ENCODE results near the gene RRP9. TPM values are rescaled to one million over a fixed set of nuclear protein-coding genes. Genes with fewer than 3 reads are reported as not detected.

The RRP9 gene
- total and polyA plus RNA-seq, 2 donors (not counting 1 experiment from before 2014, with no cell fraction given) = 16.7 to 21.9 TPM

DNA sequence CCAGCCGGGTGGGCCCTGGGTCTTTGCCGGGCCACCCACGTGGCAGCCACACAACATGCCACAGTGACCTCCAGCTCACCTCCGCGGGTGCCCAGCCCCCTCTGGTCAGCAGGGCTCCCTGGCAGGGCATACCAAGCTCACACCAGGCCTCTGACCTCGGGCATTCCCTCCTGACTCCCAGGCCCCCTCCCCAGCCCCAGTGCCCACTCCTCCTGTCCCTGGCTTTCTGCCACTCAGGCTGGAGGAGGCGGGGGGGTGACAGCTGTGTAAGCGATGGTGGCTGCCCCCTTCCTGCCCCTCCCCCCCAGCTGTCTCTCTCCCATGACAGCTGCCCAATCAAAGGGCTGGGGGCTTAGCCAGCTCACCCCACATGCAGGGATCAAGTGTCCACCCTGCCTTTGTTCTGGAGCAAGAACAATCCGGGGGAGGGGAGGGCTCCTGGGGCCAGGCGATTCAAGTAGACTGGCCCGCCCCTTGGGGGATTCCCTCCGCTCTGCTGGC lies 22.3 kb upstream of the RRP9 start:
- no peaks in the 10 kb centered on the region for H3K9me3 ChIP-seq (ENCODE audit: control extremely low read depth in 1 of 3, control insufficient read depth in 2 of 3, insufficient read depth in 1 of 3, low read length in 2 of 3)
- intact Hi-C loops (cut with micrococcal nuclease) = no loop called here
- H3K9me3 Mint-ChIP-seq (ENCODE audit: insufficient read depth) = no peaks in the 10 kb centered on the region
- 87% methylated on average over 10 of the region's 12 CpGs for WGBS (ENCODE audit: insufficient coverage)
- no peaks in the 10 kb centered on the region for H3K36me3 ChIP-seq (replicated peaks in 1 of 2; ENCODE audit: control extremely low read depth in 1 of 2, control insufficient read depth in 1 of 2, extremely low read depth in 1 of 2, insufficient read depth in 2 of 2, low read length in 1 of 2)
- POLR2A ChIA-PET = no interaction called here
- H3K9ac ChIP-seq (ENCODE audit: low read length) = no peak overlapping the region
- H3K27me3 ChIP-seq (replicated peaks in 1 of 4; ENCODE audit: control extremely low read depth in 1 of 4, control insufficient read depth in 3 of 4, insufficient read depth in 4 of 4, low read length in 3 of 4) = no peaks in the 10 kb centered on the region
- peaks cover 4% of the 10 kb centered on the region for H3K79me2 ChIP-seq (ENCODE audit: control insufficient read depth, insufficient read depth, low read length)
- no peaks in the 10 kb centered on the region for H4K20me1 ChIP-seq (ENCODE audit: control insufficient read depth, insufficient read depth, low read length, poor library complexity, severe bottlenecking)
- H3K27ac ChIP-seq (ENCODE audit: low read length in 2 of 2) = no peak overlapping the region
- H3K4me3 ChIP-seq (ENCODE audit: control extremely low read depth in 1 of 5, extremely low read depth in 1 of 5, insufficient read depth in 1 of 5, low read depth in 2 of 5, low read length in 4 of 5) = no peak overlapping the region
- H3K4me1 Mint-ChIP-seq = peaks cover 18% of the 10 kb centered on the region
- no peak overlapping the region for H3K4me2 ChIP-seq (replicated peaks; ENCODE audit: low read depth, low read length, poor library complexity, severe bottlenecking)
- H3K27ac Mint-ChIP-seq = no peak overlapping the region
- DNase-seq = no peak
- TF ChIP-seq, protein P1, sequence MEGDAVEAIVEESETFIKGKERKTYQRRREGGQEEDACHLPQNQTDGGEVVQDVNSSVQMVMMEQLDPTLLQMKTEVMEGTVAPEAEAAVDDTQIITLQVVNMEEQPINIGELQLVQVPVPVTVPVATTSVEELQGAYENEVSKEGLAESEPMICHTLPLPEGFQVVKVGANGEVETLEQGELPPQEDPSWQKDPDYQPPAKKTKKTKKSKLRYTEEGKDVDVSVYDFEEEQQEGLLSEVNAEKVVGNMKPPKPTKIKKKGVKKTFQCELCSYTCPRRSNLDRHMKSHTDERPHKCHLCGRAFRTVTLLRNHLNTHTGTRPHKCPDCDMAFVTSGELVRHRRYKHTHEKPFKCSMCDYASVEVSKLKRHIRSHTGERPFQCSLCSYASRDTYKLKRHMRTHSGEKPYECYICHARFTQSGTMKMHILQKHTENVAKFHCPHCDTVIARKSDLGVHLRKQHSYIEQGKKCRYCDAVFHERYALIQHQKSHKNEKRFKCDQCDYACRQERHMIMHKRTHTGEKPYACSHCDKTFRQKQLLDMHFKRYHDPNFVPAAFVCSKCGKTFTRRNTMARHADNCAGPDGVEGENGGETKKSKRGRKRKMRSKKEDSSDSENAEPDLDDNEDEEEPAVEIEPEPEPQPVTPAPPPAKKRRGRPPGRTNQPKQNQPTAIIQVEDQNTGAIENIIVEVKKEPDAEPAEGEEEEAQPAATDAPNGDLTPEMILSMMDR (IDR thresholded peaks at IDR 0.05) = no peak
- no peak for TF ChIP-seq EZH2 (IDR thresholded peaks at IDR 0.05; ENCODE audit: borderline replicate concordance, insufficient read depth, low read depth, low read length, poor library complexity, severe bottlenecking)
- no peak overlapping the region for H2AFZ ChIP-seq (ENCODE audit: insufficient read depth, low read depth, low read length, poor library complexity, severe bottlenecking)
- no peak overlapping the region for H3K4me3 Mint-ChIP-seq
- H3K27me3 Mint-ChIP-seq = no peaks in the 10 kb centered on the region
- no peak for ATAC-seq (ENCODE audit: low read depth)
- H3K4me1 ChIP-seq (ENCODE audit: control insufficient read depth in 2 of 2, insufficient read depth in 2 of 2, low read length in 2 of 2) = peaks cover 6 to 20% of the 10 kb centered on the region in 2 donors
- CTCF ChIA-PET = interaction anchor here (1.7 kb wide), 1 partner anchor 21 kb away, joined by 6 read pairs; the partner anchor contains the start of gene PARP3

DNA sequence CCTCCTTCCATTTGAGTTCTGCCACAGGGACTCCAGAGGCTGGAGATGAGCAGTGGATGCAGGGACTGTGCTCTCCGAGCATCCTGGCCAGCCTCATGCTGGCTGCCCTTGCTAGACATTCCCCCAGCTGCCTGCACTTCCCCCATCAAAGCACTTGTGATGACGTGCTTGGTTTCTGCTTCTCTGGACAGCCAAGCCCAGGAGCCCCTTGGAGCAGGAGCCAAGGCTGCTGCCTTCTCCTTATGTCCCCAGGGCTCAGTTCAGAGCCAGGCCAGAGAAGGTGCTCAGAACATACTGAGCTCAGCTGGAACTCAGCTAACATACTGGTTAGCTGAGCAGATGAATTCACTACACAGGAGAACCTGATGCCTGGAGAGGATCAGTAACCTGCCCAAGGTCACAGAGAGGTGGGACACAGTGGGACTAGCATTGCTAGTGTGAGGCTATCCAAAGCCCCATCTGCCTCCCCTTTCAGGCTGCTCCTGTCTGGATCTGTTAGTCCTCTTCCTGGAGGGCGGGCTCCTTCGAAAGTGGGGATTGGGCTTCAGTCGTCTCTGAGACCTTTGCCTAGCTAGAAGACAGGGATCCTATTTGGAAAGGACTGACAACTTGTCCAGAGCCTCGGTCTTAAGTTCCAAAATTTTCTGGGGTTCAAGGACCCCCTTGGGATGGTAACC lies 21.3 kb upstream of the RRP9 start:
- Histone ChIP-seq H3K27ac (ENCODE audit: low read length in 2 of 2) (no peak overlapping the region), H3K4me2 (replicated peaks; ENCODE audit: low read depth, low read length, poor library complexity, severe bottlenecking) (no peak overlapping the region), H3K9me3 (ENCODE audit: control extremely low read depth in 1 of 3, control insufficient read depth in 2 of 3, insufficient read depth in 1 of 3, low read length in 2 of 3) (no peaks in the 10 kb centered on the region), H3K4me3 (ENCODE audit: control extremely low read depth in 1 of 5, extremely low read depth in 1 of 5, insufficient read depth in 1 of 5, low read depth in 2 of 5, low read length in 4 of 5) (no peak overlapping the region), H3K4me1 (ENCODE audit: control insufficient read depth in 2 of 2, insufficient read depth in 2 of 2, low read length in 2 of 2) (peaks cover 6 to 13% of the 10 kb centered on the region in 2 donors), H3K79me2 (ENCODE audit: control insufficient read depth, insufficient read depth, low read length) (peaks cover 4% of the 10 kb centered on the region), H2AFZ (ENCODE audit: insufficient read depth, low read depth, low read length, poor library complexity, severe bottlenecking) (no peak overlapping the region), H4K20me1 (ENCODE audit: control insufficient read depth, insufficient read depth, low read length, poor library complexity, severe bottlenecking) (no peaks in the 10 kb centered on the region), H3K27me3 (replicated peaks in 1 of 4; ENCODE audit: control extremely low read depth in 1 of 4, control insufficient read depth in 3 of 4, insufficient read depth in 4 of 4, low read length in 3 of 4) (no peaks in the 10 kb centered on the region), H3K9ac (ENCODE audit: low read length) (no peak overlapping the region), H3K36me3 (replicated peaks in 1 of 2; ENCODE audit: control extremely low read depth in 1 of 2, control insufficient read depth in 1 of 2, extremely low read depth in 1 of 2, insufficient read depth in 2 of 2, low read length in 1 of 2) (no peaks in the 10 kb centered on the region)
- ChIA-PET CTCF (interaction anchor here (0.6 to 1.7 kb wide), 4 partner anchors 8 to 29 kb away, joined by 3 to 6 read pairs (median 3); partner anchors contain the start of genes ABHD14B and PARP3), POLR2A (no interaction called here)
- WGBS (ENCODE audit: insufficient coverage) = 85% methylated on average over 6 of the region's 6 CpGs
- Mint-ChIP-seq H3K4me3 (no peak overlapping the region), H3K9me3 (ENCODE audit: insufficient read depth) (no peaks in the 10 kb centered on the region), H3K27ac (no peak overlapping the region), H3K27me3 (no peaks in the 10 kb centered on the region), H3K4me1 (peaks cover 8% of the 10 kb centered on the region)
- DNase-seq (no peak), ATAC-seq (ENCODE audit: low read depth) (no peak)
- intact Hi-C loops (cut with micrococcal nuclease) = no loop called here
- TF ChIP-seq, protein P1 (IDR thresholded peaks at IDR 0.05) = no peak
- TF ChIP-seq EZH2 (IDR thresholded peaks at IDR 0.05; ENCODE audit: borderline replicate concordance, insufficient read depth, low read depth, low read length, poor library complexity, severe bottlenecking) = no peak

All from B cell (primary cell).